ENCODE data around the gene TAF15. TPM values are rescaled to one million over a fixed set of nuclear protein-coding genes. Genes with fewer than 3 reads are reported as not detected.

TAF15 gene
- polyA plus RNA-seq, 4 donors: 188 to 242 (median 234) TPM

DNA sequence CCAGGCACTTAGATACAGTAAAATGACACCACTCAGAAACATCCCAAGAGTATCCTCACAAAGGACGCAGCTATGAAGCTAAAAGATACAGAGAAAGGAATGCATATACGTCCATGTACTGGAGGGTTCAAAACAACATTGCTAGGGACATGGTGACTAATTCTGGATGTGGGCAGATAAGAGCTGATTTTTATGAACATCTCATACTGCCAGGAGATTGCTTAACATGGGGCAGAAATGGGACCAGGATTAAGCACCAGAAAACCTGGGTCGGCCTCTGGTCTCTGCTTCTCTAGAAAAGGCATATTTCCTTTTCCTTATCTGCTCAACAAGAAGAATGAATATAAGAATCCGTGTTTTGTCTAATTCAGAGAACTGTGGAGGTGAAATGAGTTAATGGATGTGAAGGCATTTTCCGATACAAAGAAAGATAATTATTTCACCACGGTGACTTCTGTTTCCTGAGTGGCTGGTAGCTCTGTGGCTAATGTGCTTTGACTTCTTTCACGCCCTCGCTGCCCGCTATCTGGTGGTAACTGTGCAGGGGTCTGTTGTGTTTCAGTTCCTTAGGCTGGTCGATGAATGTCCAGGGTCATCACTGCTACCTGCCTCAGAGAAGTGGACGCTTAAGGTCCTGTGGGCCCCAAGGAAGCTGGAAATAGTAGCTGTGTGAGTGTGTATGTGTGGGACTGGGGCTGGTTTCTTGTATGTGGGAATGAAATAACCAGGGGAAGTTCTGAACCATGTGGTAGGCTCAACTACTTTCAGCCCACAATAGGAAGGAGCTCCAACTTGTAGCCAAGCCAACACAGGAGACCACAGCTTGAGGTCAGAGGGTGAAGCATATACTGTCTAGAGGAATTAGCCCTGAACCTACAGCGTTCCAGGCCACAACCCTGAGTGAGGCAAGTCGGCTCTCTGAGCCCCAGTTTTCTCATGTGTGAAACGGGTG is 86.6 kb downstream of the TAF15 start:
- no peak for DNase-seq (ENCODE audit: low read depth in 4 of 4, low spot score in 3 of 4)

Other genes with a start within 250 kb of the TAF15 start
- under 1 TPM; 0.09 to 0.63 (median 0.16) TPM for gene SLFN14, start 248.7 kb upstream of the TAF15 start, polyA plus RNA-seq (ENCODE audit: insufficient read length in 4 of 4)
- 10 to 100 TPM; 11.0 to 14.6 (median 11.9) TPM for gene PEX12, start 230.9 kb upstream of the TAF15 start, polyA plus RNA-seq (ENCODE audit: insufficient read length in 4 of 4)
- 100 to 1,000 TPM; 114 to 142 (median 127) TPM for gene AP2B1, start 222.2 kb upstream of the TAF15 start, polyA plus RNA-seq (ENCODE audit: insufficient read length in 4 of 4)
- gene RASL10B, start 77.8 kb upstream of the TAF15 start, polyA plus RNA-seq (ENCODE audit: insufficient read length in 4 of 4): 10 to 100 TPM in 3 of 4 donors, 1 to 10 TPM in 1; 4.8 to 15.0 (median 11.0) TPM
- gene GAS2L2, start 56.2 kb upstream of the TAF15 start, polyA plus RNA-seq (ENCODE audit: insufficient read length in 4 of 4): under 1 TPM in 2 of 4 donors, not detected in 2; 0.10 to 0.12 TPM
- gene C17orf50, start 48.6 kb upstream of the TAF15 start, polyA plus RNA-seq (ENCODE audit: insufficient read length in 4 of 4): under 1 TPM in 1 of 4 donors, not detected in 3; 0.21 TPM
- 10 to 100 TPM in 1 of 4 donors, 1 to 10 TPM in 3; 1.9 to 11.0 (median 2.4) TPM for gene MMP28, start 13.8 kb upstream of the TAF15 start, polyA plus RNA-seq (ENCODE audit: insufficient read length in 4 of 4)
- under 1 TPM in 1 of 4 donors, not detected in 3; 0.18 TPM for gene HEATR9, start 59.4 kb downstream of the TAF15 start, polyA plus RNA-seq (ENCODE audit: insufficient read length in 4 of 4)
- 1 to 10 TPM; 1.1 to 2.1 (median 1.6) TPM for gene CCL5, start 70.9 kb downstream of the TAF15 start, polyA plus RNA-seq (ENCODE audit: insufficient read length in 4 of 4)
- gene RDM1, start 121.3 kb downstream of the TAF15 start, polyA plus RNA-seq (ENCODE audit: insufficient read length in 4 of 4): 1 to 10 TPM; 1.4 to 3.6 (median 2.3) TPM
- not detected for gene LYZL6, start 134.2 kb downstream of the TAF15 start, polyA plus RNA-seq (ENCODE audit: insufficient read length in 4 of 4)
- gene CCL16, start 172.0 kb downstream of the TAF15 start, polyA plus RNA-seq (ENCODE audit: insufficient read length in 4 of 4): under 1 TPM in 3 of 4 donors, not detected in 1; 0.10 to 0.53 (median 0.19) TPM
- 10 to 100 TPM; 14.5 to 17.6 (median 16.0) TPM for gene CCL14, start 177.2 kb downstream of the TAF15 start, polyA plus RNA-seq (ENCODE audit: insufficient read length in 4 of 4)
- gene CCL15, start 192.1 kb downstream of the TAF15 start, polyA plus RNA-seq (ENCODE audit: insufficient read length in 4 of 4): 1 to 10 TPM in 3 of 4 donors, under 1 TPM in 1; 0.37 to 7.5 (median 5.2) TPM
- gene CCL23, start 208.5 kb downstream of the TAF15 start, polyA plus RNA-seq (ENCODE audit: insufficient read length in 4 of 4): not detected

Data from left renal pelvis (tissue), 4 donors.